Ammon's horn (tissue), 1 donor: Measurements from ENCODE around the gene USH2A.

Experiments used
- DNase-seq: peaks from one replicate; pipeline ENCODE4 v3.0.0-alpha.2; 2016; ENCODE audit warnings: low spot score

Gene USH2A, protein sequence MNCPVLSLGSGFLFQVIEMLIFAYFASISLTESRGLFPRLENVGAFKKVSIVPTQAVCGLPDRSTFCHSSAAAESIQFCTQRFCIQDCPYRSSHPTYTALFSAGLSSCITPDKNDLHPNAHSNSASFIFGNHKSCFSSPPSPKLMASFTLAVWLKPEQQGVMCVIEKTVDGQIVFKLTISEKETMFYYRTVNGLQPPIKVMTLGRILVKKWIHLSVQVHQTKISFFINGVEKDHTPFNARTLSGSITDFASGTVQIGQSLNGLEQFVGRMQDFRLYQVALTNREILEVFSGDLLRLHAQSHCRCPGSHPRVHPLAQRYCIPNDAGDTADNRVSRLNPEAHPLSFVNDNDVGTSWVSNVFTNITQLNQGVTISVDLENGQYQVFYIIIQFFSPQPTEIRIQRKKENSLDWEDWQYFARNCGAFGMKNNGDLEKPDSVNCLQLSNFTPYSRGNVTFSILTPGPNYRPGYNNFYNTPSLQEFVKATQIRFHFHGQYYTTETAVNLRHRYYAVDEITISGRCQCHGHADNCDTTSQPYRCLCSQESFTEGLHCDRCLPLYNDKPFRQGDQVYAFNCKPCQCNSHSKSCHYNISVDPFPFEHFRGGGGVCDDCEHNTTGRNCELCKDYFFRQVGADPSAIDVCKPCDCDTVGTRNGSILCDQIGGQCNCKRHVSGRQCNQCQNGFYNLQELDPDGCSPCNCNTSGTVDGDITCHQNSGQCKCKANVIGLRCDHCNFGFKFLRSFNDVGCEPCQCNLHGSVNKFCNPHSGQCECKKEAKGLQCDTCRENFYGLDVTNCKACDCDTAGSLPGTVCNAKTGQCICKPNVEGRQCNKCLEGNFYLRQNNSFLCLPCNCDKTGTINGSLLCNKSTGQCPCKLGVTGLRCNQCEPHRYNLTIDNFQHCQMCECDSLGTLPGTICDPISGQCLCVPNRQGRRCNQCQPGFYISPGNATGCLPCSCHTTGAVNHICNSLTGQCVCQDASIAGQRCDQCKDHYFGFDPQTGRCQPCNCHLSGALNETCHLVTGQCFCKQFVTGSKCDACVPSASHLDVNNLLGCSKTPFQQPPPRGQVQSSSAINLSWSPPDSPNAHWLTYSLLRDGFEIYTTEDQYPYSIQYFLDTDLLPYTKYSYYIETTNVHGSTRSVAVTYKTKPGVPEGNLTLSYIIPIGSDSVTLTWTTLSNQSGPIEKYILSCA (N-terminal part only)

DNA sequence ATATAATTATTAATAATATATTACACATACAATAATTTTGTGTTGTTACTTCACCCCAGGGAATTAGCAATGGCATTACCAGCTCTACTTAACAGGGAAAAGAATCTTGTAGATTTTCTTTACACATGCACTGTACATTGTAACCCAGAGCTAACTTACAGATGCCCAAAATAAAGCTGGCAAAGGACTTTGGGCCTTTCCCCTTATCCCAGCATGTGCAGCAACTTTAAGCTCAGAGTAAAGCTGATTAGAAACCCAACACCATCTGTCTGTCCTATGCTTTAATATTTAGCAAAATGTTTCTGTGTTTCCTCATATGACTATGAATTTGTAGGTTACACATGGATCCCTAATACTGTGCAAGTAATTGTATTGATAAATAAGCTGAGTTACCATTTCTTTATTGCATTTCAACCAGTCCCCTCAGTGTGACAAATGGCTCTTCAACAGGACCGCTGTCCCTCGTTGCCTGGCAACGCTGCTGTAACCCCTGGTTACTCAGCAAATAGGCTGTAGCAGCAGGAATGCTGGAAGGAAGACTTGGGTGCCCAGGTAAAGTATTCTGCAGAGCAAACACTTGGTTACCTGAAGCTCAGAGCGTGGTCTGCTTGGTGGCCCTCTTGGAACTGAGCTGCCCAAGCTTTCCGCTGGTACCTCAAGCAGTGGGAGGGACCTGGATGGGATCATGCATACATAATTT, at the start of gene USH2A:
Gene USH2A (minus strand): TSS at position 628 of the 700 bp plus-strand sequence. CDS start 1,112 bp downstream, outside the sequence.
- peak; percentile 14 for DNase-seq

DNA sequence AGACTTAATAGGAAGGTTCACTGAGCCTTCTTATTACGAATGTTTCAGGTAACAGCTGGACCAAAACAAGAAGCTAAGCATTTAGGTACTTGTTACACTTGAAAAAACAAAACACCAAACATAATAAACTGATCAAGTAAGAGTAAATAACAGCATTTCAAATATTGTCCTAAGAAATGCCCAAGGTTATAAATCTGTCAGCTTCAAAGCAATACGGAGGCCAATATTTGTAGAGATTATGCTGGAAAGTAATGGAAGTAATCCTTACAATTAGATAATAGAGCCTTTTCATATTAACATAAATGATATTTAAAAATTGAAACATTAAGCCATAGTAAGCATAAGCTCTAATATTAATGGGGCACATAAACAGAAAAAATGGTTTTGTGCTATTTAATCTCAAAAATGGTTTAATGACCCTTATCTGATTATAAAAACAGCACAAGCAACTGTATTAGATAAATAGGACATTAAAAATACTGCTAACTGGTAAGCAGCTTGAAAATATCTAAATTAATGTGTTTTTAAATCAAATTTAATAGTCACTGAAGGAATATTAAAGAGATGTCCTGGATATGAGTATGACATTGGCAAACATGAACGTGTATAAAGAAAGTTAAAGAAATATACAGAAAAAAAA, 43.0 kb upstream of the USH2A start:
- DNase-seq = no peak

DNA sequence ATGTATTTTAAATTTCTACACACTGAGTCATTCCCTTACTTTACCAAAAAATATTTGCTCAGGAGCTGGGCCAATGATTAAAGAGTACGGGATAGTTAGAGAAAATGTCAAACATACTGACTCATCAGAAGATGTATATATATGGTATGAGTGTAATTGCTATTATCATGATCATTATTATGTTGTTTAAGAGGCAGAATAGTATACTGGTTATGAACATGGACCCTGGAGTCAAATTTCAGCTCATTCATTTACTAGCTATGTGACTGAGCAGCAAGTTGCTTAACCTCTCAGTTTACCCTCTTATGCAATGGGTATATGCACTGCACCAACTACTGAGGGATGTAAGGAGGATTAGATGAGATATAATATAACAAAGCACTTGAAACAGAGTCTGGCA, 41.2 kb upstream of the USH2A start:
- DNase-seq = no peak

DNA sequence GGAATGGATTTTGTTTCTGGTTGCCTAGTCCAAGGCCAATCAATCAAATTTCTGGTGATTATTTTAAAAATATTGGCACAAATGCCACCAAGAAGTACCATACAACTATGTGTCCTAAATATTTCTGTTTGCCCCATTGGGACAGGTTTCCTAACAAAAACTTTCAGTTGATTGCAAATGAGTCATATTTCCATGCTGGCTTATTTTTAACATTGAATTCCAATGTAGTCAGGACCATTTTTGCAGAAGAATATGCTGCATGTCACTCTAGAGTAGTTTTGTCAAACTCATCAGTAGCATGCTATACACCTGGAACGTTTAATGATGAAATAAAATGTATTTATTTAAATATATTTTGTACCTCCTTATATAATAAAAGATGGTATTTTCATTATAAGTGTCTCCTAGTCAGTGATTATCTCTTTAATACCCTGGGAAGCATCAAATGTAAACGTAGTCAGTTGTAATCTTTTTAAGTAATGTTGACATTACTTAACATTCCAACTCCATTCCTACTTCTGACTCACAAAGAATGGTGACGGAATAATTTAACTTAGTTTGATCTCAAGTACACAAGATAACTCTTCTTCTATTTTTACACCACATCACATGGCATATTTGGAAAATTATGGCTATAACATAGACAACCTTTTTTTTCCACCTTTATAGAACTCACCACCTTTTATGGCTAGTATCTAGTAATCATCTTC, 39.0 kb upstream of the USH2A start:
- no peak for DNase-seq

DNA sequence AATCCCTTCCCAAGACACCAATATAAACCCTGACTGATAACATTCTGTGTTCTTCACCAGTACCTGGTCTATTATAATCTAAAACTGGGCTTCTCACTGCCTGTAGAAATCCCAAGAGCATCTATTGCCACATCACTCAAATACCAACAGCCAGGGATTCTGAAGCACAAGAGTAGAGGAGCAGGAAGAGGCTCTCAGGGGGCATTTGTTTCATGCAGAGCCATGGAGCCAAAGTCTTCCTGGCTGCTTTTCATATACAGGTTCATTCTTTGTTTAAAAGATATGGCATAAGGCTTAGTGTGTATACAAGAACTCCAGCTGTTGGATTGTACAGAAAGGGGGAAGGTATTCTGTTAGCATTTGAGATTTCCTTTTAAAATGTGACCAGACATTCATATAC, 38.2 kb upstream of the USH2A start:
- DNase-seq = no peak

DNA sequence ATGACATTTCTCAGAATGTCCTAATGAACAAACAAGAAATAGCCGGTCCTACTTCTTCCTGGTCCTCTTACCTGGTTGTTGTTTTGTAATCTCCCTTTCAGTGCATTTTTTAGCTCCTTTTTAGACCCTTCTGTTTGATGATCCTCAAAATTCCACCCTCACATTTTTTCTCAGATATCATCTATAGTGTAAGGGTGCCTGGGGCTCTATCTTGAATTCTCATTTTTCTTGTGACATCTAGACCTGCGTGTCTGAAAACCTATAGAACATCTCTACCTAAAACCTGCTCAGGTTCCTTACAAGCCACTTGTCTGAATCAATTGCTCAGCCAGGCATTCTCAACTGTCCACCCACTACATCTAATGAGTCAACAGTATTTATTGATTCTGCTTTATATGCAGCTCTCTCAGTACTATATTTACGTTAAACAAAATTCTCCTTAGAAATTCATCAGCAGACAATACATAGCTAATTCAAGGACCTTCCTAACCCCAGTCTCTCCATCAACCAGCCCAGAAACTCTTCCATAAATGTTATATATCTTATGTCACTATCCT, 36.5 kb upstream of the USH2A start:
- DNase-seq = no peak

DNA sequence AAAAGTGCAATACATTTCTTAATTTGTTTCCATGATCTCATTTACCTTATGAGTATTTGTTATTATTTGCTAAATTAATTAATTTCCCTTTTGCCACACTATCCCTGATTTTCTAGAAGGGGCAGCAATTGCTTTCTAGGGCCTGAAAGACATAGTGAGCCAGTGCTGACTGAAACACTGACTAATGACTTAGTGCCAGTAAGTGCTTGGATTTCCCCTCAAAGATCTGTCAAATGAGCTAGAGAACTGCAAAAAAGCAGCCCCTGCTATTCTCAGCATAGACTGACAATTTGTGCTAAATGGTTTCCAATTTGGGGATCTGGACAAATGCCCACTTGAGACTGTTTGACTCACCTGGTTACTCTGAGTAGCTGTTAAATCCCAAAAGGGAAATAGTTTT, 35.6 kb upstream of the USH2A start:
- no peak for DNase-seq

DNA sequence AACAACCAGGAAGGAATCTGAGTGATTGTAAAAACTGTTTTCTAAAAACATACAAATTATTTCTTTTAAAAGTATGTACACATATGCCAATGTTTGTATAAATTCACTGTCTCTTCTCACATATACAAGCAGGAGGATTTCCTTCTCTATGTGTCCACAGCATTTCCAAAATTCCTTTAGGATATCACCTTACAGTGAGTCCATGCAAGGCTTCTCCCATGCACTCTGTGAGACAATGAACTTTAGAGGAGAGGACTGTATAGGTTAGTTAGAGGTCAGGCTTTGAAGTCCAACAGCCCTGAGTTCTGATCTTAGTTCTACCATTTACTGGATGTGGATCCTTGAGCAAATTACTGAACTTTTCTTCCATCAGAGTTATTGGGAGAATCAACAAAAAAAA, 34.1 kb upstream of the USH2A start:
- DNase-seq = no peak

DNA sequence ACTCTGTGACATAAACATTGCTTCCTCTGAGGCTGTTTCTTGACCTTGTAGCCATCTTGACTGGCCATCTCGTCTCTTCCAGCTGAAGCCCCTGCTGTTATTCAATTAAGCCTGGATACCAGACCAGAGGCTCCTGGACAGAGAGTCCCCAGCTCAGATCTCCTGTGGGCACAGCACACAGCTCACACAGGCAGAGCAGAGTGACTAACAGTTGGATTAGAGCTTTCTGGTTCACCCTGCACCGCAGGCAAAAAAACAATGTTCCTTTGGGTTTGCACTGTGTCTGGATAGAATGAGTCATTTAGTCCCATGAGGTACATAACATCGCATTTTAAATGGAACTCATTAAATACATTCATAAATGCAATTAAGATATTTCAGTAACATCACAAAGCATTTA, 33.4 kb upstream of the USH2A start:
- DNase-seq = peak; percentile 2

DNA sequence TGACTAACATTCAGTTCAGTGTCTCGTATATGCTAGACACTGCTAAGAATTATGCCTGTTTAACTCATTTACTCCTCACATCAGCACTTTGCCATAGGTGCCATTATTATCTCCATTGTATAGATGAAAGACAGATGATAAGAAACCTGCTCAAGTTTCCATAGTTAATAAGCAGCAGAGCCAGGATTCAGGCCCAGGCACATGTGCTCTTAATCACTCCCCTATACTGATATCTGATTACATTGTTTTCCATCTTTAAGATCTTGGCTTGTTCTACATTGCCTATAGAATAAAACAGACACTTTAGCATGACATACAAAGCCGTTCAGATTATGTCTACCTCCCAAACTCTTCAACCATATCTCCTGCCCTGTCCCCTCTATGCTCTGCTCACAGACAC, 30.5 kb upstream of the USH2A start:
- DNase-seq = no peak

DNA sequence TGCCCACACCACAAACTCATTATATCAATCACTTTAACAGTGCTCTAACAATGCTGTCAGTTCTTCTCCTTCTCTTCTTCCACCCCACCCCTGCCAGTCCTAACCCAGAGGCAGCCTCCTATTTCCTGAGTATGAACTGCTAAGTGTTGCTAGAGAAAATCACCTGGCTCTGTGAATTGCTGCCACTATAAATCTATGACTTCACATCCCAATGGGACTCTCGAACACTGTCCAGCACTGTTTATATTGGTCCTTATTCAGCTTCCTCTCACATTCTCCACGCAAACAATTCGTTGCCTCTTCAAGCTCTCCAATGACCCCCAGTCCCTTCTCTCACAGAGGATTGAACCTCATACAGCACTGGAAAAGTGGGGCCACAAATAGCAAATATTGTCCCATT, 27.0 kb upstream of the USH2A start:
- DNase-seq = no peak

DNA sequence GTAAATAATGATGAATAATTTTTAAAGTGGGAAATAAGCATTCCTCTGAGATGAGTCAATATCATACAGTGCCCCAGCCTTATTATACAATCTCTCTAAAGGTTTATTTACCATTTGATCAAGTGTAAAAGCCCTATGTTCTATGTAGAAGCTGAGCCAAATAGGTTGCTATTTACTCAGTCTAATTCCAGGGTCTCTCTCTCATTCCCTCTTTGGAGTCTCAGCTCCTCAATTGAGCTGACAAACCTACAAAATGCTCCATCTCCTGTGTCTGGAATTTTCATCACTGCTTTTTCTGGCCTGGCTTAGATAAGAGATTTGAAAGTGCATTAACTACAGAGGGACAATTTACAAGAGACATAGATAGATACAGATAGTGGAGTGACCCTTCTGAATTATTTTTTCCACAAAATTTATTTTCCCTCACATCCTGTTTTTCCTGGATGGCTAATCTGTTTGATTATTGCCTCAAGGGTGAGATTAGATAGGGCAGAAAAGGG, 24.8 kb upstream of the USH2A start:
- DNase-seq = no peak

DNA sequence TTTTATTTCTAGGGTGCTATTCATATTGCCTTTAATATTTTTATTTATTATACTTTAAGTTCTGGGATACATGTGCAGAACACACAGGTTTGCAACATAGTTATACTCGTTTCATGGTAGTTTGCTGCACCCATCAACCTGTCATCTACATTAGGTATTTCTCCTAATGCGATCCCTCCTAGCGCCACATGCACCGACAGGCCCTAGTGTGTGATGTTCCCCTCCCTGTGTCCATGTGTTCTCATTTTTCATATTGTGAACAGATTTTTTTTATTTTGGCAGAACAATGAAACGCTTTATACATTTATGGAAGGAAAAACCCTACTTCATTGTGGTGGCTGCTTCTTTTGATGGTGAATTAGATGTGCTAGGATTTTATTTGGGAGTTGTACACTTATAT, 14.4 kb upstream of the USH2A start:
- no peak for DNase-seq

DNA sequence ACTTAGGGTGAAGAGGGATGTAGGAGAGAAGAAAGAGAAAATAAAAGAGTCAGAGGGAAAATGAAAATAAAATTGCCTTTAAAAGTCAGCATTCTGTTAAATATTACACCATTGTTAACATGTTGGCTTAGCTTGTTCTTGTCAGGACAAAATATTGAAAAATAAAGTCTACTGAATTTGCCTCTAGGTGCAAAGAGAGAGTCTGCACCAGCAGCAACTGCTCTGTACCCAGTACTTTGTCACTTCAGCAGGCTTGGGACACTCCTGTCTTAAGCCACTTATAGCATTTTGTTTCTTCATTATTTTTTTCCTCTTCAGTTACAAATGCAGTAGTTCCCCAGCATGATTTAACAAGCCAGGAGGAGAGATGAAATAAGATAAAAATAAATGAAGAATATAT, 11.0 kb upstream of the USH2A start:
- no peak for DNase-seq

DNA sequence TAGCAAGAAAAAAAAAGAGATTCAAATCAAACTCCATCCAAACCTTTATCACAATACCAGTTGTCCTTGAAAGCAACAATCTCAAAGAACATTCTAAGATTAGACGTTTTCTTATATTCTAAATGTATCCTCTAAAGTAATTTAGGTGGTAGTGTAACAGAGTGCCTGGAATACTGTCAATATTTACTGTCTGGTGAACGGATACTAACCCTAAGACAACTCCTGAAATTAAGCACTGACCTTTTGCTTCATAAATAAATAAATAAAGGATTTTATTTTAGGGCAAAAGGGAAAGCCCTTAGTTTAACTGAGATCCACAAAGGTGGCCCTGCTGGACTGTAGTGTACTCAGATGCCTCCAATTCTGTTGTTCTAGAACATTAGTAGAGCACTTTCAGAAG, 9.9 kb upstream of the USH2A start:
- DNase-seq = no peak

DNA sequence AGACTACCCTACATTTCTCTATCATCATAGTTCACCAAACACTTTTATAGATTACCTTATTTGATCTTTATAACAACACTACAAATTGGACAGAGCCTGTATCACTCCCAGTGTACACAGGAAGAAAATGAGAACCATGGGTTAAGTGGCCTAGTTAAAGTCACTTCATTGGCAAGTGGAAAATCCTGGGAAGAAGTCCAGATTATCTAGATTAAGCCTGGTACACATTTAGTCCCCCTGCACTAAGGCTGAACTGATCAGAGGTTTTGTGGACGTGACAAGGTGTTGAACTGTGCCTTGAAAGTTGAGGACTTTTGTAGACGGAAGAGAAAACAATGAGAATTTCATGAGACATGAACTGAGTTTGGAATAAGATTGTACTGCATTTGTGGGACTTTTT, 7.5 kb upstream of the USH2A start:
- no peak for DNase-seq

DNA sequence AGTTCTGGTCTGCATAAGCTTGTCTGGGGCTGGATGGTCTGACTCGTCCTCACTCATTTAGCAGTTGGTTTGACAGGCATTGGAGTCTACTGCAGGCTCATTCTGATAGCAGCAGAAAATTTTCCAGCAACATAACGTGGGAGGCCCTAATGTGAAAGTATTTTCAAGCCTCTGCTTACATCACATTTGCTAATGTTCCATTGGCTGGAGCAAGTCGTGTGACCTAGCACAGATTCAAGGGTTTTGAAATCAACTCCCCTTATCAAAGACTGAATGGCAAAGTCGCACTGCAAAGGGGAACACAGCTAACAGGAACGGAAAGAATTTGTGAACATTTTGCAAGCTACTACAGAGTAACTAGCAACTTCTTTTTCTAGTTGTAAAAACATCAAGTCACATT, 2.3 kb upstream of the USH2A start:
- DNase-seq = no peak

DNA sequence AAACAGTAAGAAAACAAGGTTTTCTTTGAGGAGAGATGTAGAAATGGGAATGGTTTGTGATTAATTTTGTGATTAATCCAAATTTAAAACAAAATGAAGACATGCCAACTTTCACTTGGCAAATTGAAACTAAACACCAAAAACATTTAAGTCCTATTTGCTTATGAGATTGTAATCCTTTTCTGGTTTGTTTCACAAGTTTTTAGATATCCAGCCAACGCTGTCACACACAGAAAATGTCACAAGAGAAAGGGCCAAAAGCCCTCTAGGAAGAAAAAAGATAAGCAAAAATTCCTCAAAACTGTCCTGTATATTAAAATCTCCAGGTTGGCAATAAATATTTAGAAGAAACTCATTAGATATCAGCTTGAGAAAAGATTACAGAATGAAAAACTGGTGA, 2.5 kb downstream of the USH2A start:
- no peak for DNase-seq

DNA sequence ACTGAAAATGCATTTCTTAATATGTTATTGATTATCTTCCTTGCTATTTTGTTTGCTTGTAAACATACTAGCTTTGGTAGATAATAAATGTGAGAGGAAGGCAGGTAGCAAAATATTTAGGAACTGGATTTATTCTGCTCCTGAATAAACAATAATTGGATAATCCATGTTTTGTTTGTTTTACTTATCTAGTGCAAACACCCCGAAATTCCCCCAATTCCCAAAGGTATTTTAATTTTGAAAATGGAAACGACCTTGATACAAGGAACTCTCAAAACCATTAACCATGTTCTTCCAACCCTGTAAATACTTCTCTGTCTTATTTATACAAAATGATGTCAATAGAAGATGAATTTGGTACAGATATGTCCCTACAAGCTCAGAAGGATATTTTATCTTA, 3.0 kb downstream of the USH2A start:
- no peak for DNase-seq

DNA sequence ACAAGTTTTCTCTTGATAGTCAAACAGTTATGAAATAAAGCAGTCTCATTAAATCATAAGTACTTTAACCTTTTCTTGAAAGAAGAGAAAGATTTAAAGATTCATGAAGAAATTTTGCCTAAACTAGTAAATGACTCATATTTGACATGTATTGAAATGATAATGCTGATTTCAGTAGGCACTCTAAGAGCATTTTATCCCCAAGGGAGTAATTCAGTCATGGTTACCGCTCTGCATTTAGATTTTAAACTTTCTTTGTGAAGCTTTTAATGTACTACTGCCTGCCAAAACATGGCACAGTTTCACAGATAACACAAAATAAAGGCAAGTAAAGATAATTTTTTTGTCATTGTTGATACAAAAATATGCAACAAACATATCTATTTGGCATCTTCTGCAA, 6.8 kb downstream of the USH2A start:
- no peak for DNase-seq
